ENCODE measurements around the gene ANKRD27.

DNA sequence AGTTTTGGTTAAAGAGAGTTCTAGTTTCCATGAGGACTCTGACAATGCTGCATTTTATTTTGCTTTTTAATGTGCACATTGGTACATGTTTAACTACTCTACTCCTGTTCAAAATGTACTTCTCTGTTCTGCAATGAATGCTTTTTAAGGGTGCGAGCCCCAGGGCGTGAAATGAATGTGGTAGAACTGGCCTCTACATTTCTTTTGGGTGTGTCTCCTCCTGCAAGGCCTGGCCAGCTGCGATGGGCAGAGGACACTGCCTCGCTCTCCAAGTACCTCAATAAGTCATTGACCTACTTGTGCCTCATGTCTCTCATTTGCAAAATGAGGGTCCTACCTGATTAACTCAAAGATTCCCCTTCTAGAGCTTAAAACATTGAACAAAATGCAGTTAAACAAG, 7.3 kb upstream of the ANKRD27 start:
- TF ChIP-seq, protein P1, sequence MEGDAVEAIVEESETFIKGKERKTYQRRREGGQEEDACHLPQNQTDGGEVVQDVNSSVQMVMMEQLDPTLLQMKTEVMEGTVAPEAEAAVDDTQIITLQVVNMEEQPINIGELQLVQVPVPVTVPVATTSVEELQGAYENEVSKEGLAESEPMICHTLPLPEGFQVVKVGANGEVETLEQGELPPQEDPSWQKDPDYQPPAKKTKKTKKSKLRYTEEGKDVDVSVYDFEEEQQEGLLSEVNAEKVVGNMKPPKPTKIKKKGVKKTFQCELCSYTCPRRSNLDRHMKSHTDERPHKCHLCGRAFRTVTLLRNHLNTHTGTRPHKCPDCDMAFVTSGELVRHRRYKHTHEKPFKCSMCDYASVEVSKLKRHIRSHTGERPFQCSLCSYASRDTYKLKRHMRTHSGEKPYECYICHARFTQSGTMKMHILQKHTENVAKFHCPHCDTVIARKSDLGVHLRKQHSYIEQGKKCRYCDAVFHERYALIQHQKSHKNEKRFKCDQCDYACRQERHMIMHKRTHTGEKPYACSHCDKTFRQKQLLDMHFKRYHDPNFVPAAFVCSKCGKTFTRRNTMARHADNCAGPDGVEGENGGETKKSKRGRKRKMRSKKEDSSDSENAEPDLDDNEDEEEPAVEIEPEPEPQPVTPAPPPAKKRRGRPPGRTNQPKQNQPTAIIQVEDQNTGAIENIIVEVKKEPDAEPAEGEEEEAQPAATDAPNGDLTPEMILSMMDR (IDR thresholded peaks at IDR 0.05), result no peak
- TF ChIP-seq POLR2A (IDR thresholded peaks at IDR 0.05), result no peak

Data from Peyer's patch (tissue), 4 donors.